Limb (tissue), 2 donors: Measurements from ENCODE around the gene SPDYE6.
"Not testable (repeated sequence)": the region's sequence is repeated elsewhere in the genome, so short reads cannot be mapped to it uniquely, and the experiment has no call there.

Source experiments
- DNase-seq, 2 donors: peaks; one replicate each; pipeline ENCODE4 v3.0.0-alpha.2; 2016; ENCODE audit errors: extremely low spot score in 2 of 2

Gene SPDYE6

DNA sequence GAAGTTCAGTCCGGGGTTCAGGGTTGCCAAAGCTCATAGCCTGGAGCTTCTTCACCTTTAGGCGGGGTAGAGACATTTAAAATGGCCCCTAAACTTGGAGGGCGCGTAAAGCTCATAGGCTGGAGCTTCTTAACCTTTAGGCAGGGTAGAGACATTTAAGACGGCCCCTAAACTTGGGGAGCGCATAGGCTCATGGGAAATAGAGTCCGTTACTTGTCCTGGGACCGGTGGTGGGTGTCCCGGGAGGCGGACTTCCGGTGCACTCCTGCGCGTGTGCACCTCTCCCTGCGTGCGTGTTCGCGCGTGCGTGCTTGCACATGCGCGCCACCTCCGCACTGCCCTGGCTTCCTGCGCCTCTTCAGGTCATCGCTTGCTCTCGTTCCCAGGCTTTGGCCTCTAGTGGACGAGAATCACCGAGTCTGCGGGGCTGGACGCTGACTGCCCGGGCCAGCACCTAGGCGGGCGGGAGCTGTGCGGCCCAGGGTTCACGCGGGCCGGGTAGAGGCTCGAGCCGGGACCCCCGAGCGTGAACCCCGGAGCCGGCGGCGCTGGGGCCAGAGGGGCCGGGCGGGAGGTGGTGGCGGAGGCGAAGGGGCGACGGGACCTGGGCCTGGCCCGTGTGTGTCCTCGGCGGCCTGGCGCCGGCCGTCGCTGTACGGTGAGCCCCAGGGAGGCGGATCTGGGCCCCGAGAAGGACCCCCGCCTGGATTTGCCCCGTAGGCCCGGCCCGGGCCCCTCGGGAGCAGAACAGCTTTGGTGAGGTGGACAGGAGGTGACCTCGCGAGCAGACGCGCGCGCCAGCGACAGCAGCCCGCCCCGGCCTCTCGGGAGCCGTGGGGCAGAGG is 7.5 kb upstream of the SPDYE6 start:
- DNase-seq = peak; percentile 94 to 96

- not testable (repeated sequence) for DNase-seq
Measured at GRCh38 chr7:102346983-102347382, 9.3 kb downstream of the SPDYE6 start.

DNA sequence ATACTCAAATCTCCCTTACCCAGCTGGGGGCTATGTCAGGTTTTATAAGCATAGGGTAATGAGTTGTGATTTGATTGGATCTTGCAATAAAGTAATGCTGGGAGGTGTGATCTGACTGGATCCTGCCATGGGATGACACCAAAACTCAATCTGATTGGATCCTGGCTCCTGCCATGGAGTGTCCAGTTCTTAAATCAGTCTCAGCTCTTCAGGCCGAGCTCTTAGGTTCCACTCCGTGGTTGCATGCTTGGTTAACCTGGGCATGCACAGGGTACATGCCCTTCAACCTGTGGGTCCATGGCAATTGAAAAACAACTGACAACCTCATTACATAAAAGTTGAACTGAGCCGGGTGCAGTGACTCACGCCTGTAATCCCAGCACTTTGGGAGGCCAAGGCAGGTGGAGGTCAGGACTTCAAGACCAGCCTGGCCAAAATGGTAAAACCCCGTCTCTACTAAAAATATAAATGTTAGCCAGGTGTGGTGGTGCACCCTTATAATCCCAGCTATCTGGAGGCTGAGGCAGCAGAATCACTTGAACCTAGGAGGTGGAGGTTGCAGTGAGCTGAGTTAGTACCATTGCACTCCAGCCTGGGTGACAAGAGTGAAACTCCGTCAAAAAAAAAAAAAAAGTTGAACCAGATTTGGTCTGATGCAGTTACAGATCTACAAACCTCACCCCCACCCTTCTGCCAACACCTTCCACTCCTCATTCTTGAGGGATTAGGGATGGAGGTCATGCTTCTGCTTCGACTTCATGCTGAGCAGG is 15.5 kb downstream of the SPDYE6 start:
- not testable (repeated sequence) for DNase-seq

GRCh38 chr7:102337420-102337819 is 18.8 kb downstream of the SPDYE6 start:
- not testable (repeated sequence) for DNase-seq

DNA sequence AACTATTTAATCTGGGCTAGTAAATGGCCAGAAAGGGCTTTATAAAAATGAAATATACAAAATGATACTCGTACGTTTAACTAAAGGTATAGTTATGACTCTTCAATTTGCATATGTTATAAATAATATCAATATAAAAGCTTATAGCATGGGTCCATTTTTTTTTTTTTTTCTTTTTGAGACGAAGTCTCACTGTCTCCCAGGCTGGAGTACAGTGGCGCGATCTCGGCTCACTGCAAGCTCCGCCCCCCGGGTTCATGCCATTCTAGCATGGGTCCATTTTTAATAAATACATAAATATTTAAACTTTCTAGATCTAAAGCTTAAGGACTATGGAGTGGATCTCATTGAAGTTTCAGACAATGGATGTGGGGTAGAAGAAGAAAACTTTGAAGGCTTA is 19.2 kb downstream of the SPDYE6 start:
- DNase-seq = not testable (repeated sequence)

DNA sequence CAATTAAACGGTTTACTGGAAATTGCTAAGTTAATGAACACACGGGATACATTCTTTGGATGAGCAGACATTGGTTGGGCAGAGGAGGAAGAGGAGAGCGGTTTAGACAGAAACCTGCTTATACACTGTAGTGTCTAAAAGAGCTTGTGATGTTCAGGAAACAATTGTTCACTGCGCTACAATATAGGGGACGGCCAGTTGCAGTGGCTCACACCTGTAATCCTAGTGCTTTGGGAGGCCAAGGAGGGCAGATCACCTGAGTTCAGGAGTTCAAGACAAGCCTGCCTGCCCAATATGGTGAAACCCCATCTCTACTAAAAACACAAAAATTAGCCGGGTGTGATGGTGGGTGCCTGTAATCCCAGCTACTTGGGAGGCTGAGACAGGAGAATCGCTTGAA is 20.7 kb downstream of the SPDYE6 start:
- DNase-seq = not testable (repeated sequence)

GRCh38 chr7:102330666-102331460 is 25.4 kb downstream of the SPDYE6 start:
- DNase-seq = not testable (repeated sequence)

DNA sequence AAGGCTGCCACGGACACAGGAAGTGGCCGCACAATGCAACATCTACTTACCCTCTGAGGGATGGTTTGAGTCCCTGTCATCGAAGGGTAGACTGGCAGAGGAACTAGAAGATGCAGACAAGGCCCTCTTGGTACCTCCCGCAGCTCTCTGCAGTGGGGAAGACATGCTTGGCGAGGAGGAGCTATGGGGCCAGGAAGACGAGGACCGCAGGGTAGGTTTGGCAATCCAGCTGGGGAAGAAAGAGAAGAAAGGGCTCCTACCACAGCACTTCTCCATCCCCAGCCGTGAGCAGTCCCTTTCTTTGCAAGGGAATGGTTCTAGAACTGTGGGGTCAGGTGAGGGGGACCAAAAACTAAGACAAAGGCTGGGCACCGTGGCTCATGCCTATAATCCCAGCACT is 26.9 kb downstream of the SPDYE6 start:
- not testable (repeated sequence) for DNase-seq

GRCh38 chr7:102328863-102329262 is 27.4 kb downstream of the SPDYE6 start:
- DNase-seq = not testable (repeated sequence)

DNA sequence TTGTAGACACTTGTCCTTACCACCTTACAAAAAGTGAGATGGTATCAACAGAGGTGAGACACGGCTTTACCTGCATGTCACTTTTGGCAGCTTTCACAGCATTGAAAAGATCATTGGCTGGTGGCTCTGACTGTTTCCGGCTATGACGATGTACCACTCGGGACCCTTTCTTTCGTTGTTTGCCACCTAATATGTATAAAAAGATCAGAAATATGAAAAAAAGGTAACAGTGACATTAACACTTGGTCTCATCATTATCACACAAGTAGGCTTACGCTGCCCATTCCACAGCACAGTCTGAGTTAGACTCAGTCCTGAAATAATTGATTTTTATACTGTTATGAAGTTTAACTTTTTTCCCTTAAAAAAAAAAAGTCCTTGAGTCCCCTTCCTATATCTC is 29.1 kb downstream of the SPDYE6 start:
- not testable (repeated sequence) for DNase-seq

DNA sequence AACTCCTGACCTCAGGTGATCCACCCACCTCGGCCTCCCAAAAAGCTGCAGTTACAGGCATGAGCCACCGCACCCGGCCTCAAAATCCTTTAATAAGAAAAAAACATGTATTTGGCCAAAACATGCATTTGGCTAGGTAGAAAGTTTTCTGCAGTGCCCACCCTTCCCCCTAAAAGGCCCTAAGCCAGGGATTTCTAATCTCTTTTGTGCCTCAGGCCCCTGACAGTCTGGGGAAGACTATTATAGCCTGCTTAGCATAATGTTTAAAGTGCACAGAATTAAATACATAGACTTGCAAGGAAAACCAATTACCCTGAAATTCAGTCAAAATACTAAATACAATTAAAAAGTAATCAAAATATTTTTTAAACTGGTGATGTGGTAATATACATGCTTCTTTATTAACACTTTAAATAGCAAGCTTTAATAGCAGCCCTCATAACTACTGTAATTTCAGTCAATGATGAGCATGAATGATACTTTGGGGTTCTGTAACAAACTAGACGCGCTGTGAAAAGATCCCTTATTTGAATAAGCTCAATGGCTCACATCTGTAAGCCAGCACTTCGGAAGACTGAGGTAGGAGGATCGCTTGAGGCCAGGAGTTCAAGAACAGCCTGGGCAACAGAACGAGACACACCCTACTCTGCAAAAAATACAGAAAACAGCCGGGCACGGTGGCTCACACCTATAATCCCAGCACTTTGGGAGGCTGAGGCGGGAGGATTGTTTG is 29.9 kb downstream of the SPDYE6 start:
- no peak for DNase-seq

DNA sequence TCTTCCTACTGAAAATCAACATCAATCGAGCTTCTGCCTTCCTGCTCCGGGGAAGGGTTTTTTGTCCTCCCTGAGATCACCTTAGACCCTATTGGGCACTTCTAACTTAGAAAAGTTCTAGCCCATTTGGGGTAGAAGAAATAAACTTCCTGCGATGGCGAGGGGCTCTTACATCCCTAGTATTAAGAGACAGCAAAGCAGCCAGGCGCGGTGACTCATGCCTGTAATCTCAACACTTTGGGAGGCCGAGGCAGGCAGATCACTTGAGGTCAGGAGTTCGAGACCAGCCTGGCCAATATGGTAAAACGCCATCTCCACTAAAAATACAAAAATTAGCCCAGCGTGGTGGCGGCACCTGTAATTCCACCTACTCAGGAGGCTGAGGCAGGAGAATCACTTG is 31.1 kb downstream of the SPDYE6 start:
- not testable (repeated sequence) for DNase-seq

GRCh38 chr7:102323914-102324195 is 32.4 kb downstream of the SPDYE6 start:
- DNase-seq = no peak

GRCh38 chr7:102322202-102322715 is 34.0 kb downstream of the SPDYE6 start:
- DNase-seq = no peak

GRCh38 chr7:102321351-102322201 is 34.7 kb downstream of the SPDYE6 start:
- DNase-seq = peak in 1 of 2 donors; percentile 58

DNA sequence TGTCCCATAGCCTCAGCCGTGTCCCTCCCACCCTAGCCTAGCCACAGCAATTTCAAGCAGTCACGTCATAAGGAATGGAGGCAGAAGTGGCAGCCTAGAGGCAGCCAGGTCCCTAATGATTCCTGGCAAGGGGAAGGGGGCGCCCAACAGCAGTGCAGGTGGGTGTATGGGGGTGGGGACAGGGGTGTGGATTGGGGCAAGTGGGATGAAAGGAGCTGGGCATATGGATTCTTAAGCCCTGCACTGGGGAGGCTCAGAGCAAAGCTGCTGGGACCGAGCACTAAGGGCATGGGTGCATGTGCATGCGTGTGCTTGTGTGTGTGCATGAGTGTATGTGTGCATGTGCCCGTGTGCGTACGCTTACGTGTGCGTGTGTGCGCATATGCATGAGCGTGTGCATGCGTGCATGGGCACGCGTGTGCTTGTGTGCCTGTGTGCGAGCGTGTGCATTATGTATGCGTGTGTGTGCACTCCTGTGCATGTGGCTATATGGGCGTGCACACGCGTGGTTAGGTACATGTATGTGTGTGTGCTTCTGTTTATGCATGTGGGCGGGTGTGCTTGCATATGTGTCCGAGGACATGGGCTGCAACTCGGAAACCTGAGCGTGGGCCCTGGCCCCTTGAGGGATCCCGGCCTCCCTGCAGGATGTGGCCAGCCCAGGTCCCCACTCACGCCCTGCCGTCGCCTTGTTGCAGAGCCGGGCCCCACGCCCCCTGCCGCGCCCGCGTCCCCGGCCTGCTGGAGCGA is 35.5 kb downstream of the SPDYE6 start:
- DNase-seq = no peak

DNA sequence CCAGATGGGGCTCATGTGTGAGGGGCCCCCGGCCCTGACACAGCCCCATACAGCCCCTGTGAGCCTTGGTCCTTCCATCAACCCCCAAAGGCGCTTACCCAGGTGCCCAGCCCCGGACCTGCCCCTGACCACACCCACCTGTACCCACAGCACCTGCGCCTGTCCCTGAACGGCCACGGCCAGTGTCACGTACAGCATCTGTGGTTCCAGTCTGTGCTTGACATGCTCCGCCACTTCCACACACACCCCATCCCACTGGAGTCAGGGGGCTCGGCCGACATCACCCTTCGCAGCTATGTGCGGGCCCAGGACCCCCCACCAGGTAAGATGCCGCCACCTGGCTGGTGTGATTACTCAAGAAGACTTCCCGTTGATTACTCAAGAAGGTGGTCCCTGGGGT is 36.1 kb downstream of the SPDYE6 start:
- no peak for DNase-seq

GRCh38 chr7:102319671-102320070 is 36.6 kb downstream of the SPDYE6 start:
- DNase-seq = no peak

DNA sequence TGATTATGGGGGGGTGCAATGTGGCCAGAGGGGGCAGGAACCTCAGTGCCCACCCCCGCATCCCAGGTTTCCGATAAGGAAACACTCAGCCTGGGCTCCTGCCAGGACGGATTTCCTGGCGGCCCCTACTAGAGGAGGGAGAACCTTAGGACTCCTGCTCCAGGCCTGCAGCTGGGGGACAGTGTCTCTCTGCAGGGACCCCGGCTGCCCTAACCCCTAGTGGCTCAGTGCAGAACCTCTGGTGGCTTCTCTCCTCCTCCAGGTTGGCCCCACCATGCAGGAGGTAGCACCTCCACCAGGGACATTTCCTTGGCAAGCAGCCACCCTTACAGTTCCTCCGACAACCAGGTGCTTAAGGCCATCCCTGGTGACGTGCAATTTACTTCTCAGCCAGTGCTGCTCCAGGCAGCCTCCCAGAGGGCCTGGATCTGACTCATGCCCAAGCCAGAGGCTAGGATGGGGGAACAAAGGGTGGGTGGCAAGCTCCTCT is 37.7 kb downstream of the SPDYE6 start:
- DNase-seq = no peak
